ENCODE measurements around the gene CNNM4. TPM values are rescaled to one million over a fixed set of nuclear protein-coding genes. Genes with fewer than 3 reads are reported as not detected.

The CNNM4 gene
- total and polyA plus RNA-seq, 7 donors, result 2.3 to 36.7 (median 6.6) TPM

- no peaks in the 10 kb centered on the region for H3K27me3 ChIP-seq
- H3K36me3 ChIP-seq, result peaks cover 27 to 52% (median 43%) of the 10 kb centered on the region in 4 donors
- WGBS, 2 donors, result 95% methylated on average over 14 of the region's 14 CpGs
- H3K27ac ChIP-seq, result peak overlapping the region in 2 of 4 donors; percentile 54 to 60
- intact Hi-C loops (cut with DNase I), result no loop called here
- H3K4me1 ChIP-seq, result peaks cover 0 to 53% (median 43%) of the 10 kb centered on the region in 4 donors
- H3K9me3 ChIP-seq, result no peaks in the 10 kb centered on the region
- DNase-seq, result no peak
- TF ChIP-seq EP300 (IDR thresholded peaks at IDR 0.05), result no peak
- TF ChIP-seq CTCF (IDR thresholded peaks at IDR 0.05), result no peak
- no peak for TF ChIP-seq POLR2A (IDR thresholded peaks at IDR 0.05)
- no peak for TF ChIP-seq POLR2AphosphoS5 (IDR thresholded peaks at IDR 0.05)
- no peak overlapping the region for H3K4me3 ChIP-seq
These were observed 64.4 kb downstream of the CNNM4 start for GRCh38 chr2:96825057-96825456.

GRCh38 chr2:96826546-96827278 is 66.0 kb downstream of the CNNM4 start:
- TF ChIP-seq EP300 (IDR thresholded peaks at IDR 0.05), result no peak
- TF ChIP-seq CTCF (IDR thresholded peaks at IDR 0.05), result no peak
- Histone ChIP-seq H3K27ac (no peak overlapping the region), H3K4me3 (no peak overlapping the region), H3K36me3 (peaks cover 38 to 69% (median 53%) of the 10 kb centered on the region in 4 donors), H3K4me1 (peaks cover 0 to 37% (median 29%) of the 10 kb centered on the region in 4 donors), H3K9me3 (no peaks in the 10 kb centered on the region), H3K27me3 (no peaks in the 10 kb centered on the region)
- intact Hi-C loops (cut with DNase I), result no loop called here
- no peak for DNase-seq
- WGBS, 2 donors, result 94 to 95% methylated on average over 22 of the region's 22 CpGs

GRCh38 chr2:96828436-96828835 is 67.7 kb downstream of the CNNM4 start:
- TF ChIP-seq POLR2AphosphoS5 (IDR thresholded peaks at IDR 0.05) (no peak), CTCF (IDR thresholded peaks at IDR 0.05) (no peak), EP300 (IDR thresholded peaks at IDR 0.05) (no peak), POLR2A (IDR thresholded peaks at IDR 0.05) (no peak)
- H3K36me3 ChIP-seq, result peaks cover 38 to 86% (median 53%) of the 10 kb centered on the region in 4 donors
- intact Hi-C loops (cut with DNase I), result no loop called here

GRCh38 chr2:96828874-96829273 is 68.2 kb downstream of the CNNM4 start:
- Histone ChIP-seq H3K27me3 (no peaks in the 10 kb centered on the region), H3K4me3 (no peak overlapping the region), H3K27ac (no peak overlapping the region), H3K36me3 (peaks cover 38 to 90% (median 53%) of the 10 kb centered on the region in 4 donors), H3K9me3 (no peaks in the 10 kb centered on the region), H3K4me1 (peaks cover 0 to 34% (median 26%) of the 10 kb centered on the region in 4 donors)
- DNase-seq, result no peak
- WGBS, 2 donors, result 96 to 97% methylated on average over 13 of the region's 13 CpGs
- TF ChIP-seq EP300 (IDR thresholded peaks at IDR 0.05) (no peak), POLR2A (IDR thresholded peaks at IDR 0.05) (no peak), POLR2AphosphoS5 (IDR thresholded peaks at IDR 0.05) (no peak), CTCF (IDR thresholded peaks at IDR 0.05) (no peak)
- intact Hi-C loops (cut with DNase I), result no loop called here

More at GRCh38 chr2:96828436-96828835, 67.7 kb downstream of the CNNM4 start:
- Histone ChIP-seq H3K27me3 (no peaks in the 10 kb centered on the region), H3K4me1 (peaks cover 0 to 34% (median 29%) of the 10 kb centered on the region in 4 donors), H3K4me3 (no peak overlapping the region), H3K9me3 (no peaks in the 10 kb centered on the region), H3K27ac (no peak overlapping the region)
- DNase-seq, result no peak
- 96% methylated on average over 14 of the region's 14 CpGs for WGBS, 2 donors

All from sigmoid colon (tissue), 7 donors.